Immature natural killer cell (primary cell): ENCODE measurements around the gene OR52B4. TPM values are rescaled to one million over a fixed set of nuclear protein-coding genes. Genes with fewer than 3 reads are reported as not detected.
"Not testable (repeated sequence)": the region's sequence is repeated elsewhere in the genome, so short reads cannot be mapped to it uniquely, and the experiment has no call there.

ENCODE experiments used
- DNase-seq, 3 donors: peaks; one replicate each; pipeline ENCODE4 v3.0.0; 2022; ENCODE audit warnings: mixed read lengths in 1 of 3
- H3K27ac Mint-ChIP-seq, 6 donors: one replicate each; pipeline ENCODE4 v1.8.0; 2020; ENCODE audit warnings: mixed read lengths in 6 of 6, mild to moderate bottlenecking in 5 of 6, inconsistent platforms in 4 of 6, moderate library complexity in 3 of 6
- H3K27me3 Mint-ChIP-seq, 3 donors: one replicate each; pipeline ENCODE4 v1.8.0; 2020 to 2021; ENCODE audit warnings: low read depth in 3 of 3, mild to moderate bottlenecking in 3 of 3, mixed read lengths in 3 of 3, moderate library complexity in 3 of 3, inconsistent platforms in 1 of 3
- H3K36me3 Mint-ChIP-seq, 3 donors: one replicate each; pipeline ENCODE4 v1.8.0; 2020; ENCODE audit warnings: mixed read lengths in 3 of 3, inconsistent platforms in 2 of 3, mild to moderate bottlenecking in 2 of 3
- H3K4me1 Mint-ChIP-seq, 2 donors: one replicate each; pipeline ENCODE4 v1.8.0; 2020; ENCODE audit warnings: inconsistent platforms in 2 of 2, mild to moderate bottlenecking in 2 of 2, mixed read lengths in 2 of 2, moderate library complexity in 1 of 2
- H3K4me3 Mint-ChIP-seq, 5 donors: one replicate each; pipeline ENCODE4 v1.8.0; 2020; ENCODE audit warnings: mild to moderate bottlenecking in 5 of 5, mixed read lengths in 5 of 5, inconsistent platforms in 3 of 5, moderate library complexity in 3 of 5
- H3K9me3 Mint-ChIP-seq, 6 donors: one replicate each; pipeline ENCODE4 v1.8.0; 2020; ENCODE audit warnings: mild to moderate bottlenecking in 6 of 6, mixed read lengths in 6 of 6, inconsistent platforms in 4 of 6, moderate library complexity in 3 of 6
- polyA plus RNA-seq, 3 donors: library from polyadenylated mRNA; unstranded; fragments of 300-500 nt; fragmentation: Illumina TruSeq; gene quantifications; one replicate each; pipeline ENCODE4 v1.2.3, GENCODE V29; 2021

The OR52B4 gene
- polyA plus RNA-seq, 3 donors from 2014 or later, result not detected

GRCh38 chr11:4334356-4334755 lies 33.8 kb downstream of the OR52B4 start:
- H3K4me3 Mint-ChIP-seq, DNase-seq, H3K4me1 Mint-ChIP-seq, H3K27me3 Mint-ChIP-seq, H3K27ac Mint-ChIP-seq, H3K36me3 Mint-ChIP-seq, H3K9me3 Mint-ChIP-seq: not testable (repeated sequence)

Other genes starting within 250 kb of the OR52B4 start
- gene TRIM21, start 25.3 kb upstream of the OR52B4 start, polyA plus RNA-seq, result 10 to 100 TPM; 34.9 to 67.5 (median 44.2) TPM
- not detected for gene OR52K2, start 80.9 kb upstream of the OR52B4 start, polyA plus RNA-seq
- not detected for gene OR52K1, start 114.3 kb upstream of the OR52B4 start, polyA plus RNA-seq
- gene OR52M1, start 176.8 kb upstream of the OR52B4 start, polyA plus RNA-seq, result not detected
- not detected for gene OR52I2, start 213.4 kb upstream of the OR52B4 start, polyA plus RNA-seq
- under 1 TPM in 1 of 3 donors, not detected in 2; 0.24 TPM for gene OR52I1, start 225.7 kb upstream of the OR52B4 start, polyA plus RNA-seq
- gene TRIM68, start 239.8 kb upstream of the OR52B4 start, polyA plus RNA-seq, result 10 to 100 TPM; 10.3 to 18.4 (median 15.5) TPM